Suprapubic skin (tissue), 4 donors: ENCODE results near the gene UGCG.

Experiments used
- EP300 ChIP-seq: sonication (generic); formaldehyde crosslinking; IDR thresholded peaks from one replicate; pipeline ENCODE4 v1.6.1; 2017; ENCODE audit warnings: antibody characterized with exemption
- POLR2A ChIP-seq, 2 donors: fragments of 450-650 bp; IDR thresholded peaks; one replicate each; pipeline ENCODE4 v1.6.1; 2017; ENCODE audit warnings: antibody characterized with exemption in 2 of 2, mild to moderate bottlenecking in 2 of 2, moderate library complexity in 2 of 2
- POLR2AphosphoS5 ChIP-seq, 3 donors: sonication (generic); formaldehyde crosslinking; IDR thresholded peaks; one replicate each; pipeline ENCODE4 v1.6.1; 2017; ENCODE audit warnings: antibody characterized with exemption in 3 of 3
- TF ChIP-seq, protein P1 (sequence below), 2 donors: fragments of 200-600 bp in 1 of 2; fragments of 450-650 bp in 1 of 2; sonication (generic) in 1 of 2; IDR thresholded peaks; one replicate each; pipeline ENCODE4 v1.5.1; 2016 to 2019; ENCODE audit warnings: antibody characterized with exemption in 2 of 2, mild to moderate bottlenecking in 1 of 2, moderate library complexity in 1 of 2

DNA sequence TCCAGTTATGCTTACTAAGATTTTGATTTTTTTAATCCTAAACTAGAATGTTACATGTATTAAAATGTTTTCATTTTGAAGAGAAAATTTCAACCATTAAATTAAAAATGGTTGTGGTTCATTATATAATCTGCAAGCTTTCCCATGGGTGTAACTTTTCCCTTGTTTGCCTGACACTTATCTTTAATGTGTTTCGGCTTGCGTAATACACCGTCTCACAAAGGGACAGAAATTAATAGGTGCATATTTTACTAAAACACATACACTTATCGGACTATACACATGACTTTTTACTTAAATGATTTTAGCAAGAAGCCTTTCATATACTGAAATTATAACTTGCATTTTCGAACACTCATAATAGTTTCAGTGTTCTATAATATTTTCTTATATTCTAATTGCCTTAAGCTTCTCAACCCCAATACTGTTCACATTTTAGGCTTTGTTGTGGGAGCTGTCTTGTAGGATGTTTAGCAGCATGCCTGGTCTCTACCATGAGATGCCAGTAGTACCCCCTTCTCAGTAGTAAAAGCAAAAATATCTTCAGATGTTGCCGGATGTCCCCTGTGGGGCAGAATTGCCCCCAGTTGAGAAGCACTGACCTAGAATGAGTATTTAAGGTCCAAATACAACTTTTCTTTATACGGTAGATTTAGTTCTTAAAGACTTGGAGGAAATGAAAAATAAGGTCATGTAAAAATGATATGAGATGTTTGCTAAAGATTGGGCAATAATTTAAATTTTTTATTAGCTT is 28.6 kb downstream of the UGCG start:
- TF ChIP-seq, protein P1, sequence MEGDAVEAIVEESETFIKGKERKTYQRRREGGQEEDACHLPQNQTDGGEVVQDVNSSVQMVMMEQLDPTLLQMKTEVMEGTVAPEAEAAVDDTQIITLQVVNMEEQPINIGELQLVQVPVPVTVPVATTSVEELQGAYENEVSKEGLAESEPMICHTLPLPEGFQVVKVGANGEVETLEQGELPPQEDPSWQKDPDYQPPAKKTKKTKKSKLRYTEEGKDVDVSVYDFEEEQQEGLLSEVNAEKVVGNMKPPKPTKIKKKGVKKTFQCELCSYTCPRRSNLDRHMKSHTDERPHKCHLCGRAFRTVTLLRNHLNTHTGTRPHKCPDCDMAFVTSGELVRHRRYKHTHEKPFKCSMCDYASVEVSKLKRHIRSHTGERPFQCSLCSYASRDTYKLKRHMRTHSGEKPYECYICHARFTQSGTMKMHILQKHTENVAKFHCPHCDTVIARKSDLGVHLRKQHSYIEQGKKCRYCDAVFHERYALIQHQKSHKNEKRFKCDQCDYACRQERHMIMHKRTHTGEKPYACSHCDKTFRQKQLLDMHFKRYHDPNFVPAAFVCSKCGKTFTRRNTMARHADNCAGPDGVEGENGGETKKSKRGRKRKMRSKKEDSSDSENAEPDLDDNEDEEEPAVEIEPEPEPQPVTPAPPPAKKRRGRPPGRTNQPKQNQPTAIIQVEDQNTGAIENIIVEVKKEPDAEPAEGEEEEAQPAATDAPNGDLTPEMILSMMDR (IDR thresholded peaks at IDR 0.05) = no peak
- no peak for TF ChIP-seq POLR2A (IDR thresholded peaks at IDR 0.05)
- TF ChIP-seq POLR2AphosphoS5 (IDR thresholded peaks at IDR 0.05) = no peak
- no peak for TF ChIP-seq EP300
